Effector memory CD8-positive, alpha-beta T cell (primary cell): Measurements from ENCODE around the gene TKT.
A peak's percentile ranks its signal among the peaks of the same experiment; 100 is the strongest.
"Not testable (repeated sequence)": the region's sequence is repeated elsewhere in the genome, so short reads cannot be mapped to it uniquely, and the experiment has no call there.

Experiments used
- ATAC-seq: fragments of 150-1000 bp; cut with Tn5 transposase; replicated peaks from 2 replicates; pipeline ENCODE4 v1.10.0; 2021; ENCODE audit warnings: mild to moderate bottlenecking, moderate library complexity
- DNase-seq, 3 experiments: peaks; one replicate each; pipeline ENCODE4 v3.0.0; 2021
- H3K27ac Mint-ChIP-seq, 2 donors: one replicate each; pipeline ENCODE4 v1.8.0; 2022; ENCODE audit warnings: mild to moderate bottlenecking in 2 of 2, mixed read lengths in 2 of 2, moderate library complexity in 2 of 2
- H3K27me3 Mint-ChIP-seq, 2 donors: one replicate each; pipeline ENCODE4 v1.8.0; 2022; ENCODE audit warnings: mixed read lengths in 2 of 2
- H3K36me3 Mint-ChIP-seq: one replicate; pipeline ENCODE4 v1.8.0; 2022; ENCODE audit warnings: mild to moderate bottlenecking, moderate library complexity, mixed read lengths; ENCODE audit not compliant: insufficient read depth
- H3K4me1 Mint-ChIP-seq, 2 donors: one replicate each; pipeline ENCODE4 v1.8.0; 2022; ENCODE audit warnings: low read depth in 2 of 2, mixed read lengths in 2 of 2
- H3K4me3 Mint-ChIP-seq, 2 donors: one replicate each; pipeline ENCODE4 v1.8.0; 2022; ENCODE audit warnings: mild to moderate bottlenecking in 2 of 2, mixed read lengths in 2 of 2, moderate library complexity in 2 of 2
- H3K9me3 Mint-ChIP-seq, 2 donors: one replicate each; pipeline ENCODE4 v1.8.0; 2022; ENCODE audit warnings: mixed read lengths in 2 of 2

The TKT gene

GRCh38 chr3:53254509-53255422 lies 1.1 kb downstream of the TKT start:
- H3K9me3 Mint-ChIP-seq: no peaks in the 10 kb centered on the region
- H3K36me3 Mint-ChIP-seq: peaks cover 3% of the 10 kb centered on the region
- ATAC-seq: peak; percentile 53
- peak overlapping the region; percentile 75 to 89 for H3K27ac Mint-ChIP-seq
- peak; percentile 25 to 40 (median 33) for DNase-seq
- no peaks in the 10 kb centered on the region for H3K27me3 Mint-ChIP-seq
- H3K4me3 Mint-ChIP-seq: peak overlapping the region; percentile 89 to 92
- peaks cover 30 to 37% of the 10 kb centered on the region in 2 donors for H3K4me1 Mint-ChIP-seq

GRCh38 chr3:53253707-53254508 lies 1.9 kb downstream of the TKT start:
- Mint-ChIP-seq H3K36me3 (peaks cover 3% of the 10 kb centered on the region), H3K4me3 (peak overlapping the region; percentile 89 to 92), H3K27ac (peak overlapping the region in 1 of 2 donors; percentile 89), H3K27me3 (no peaks in the 10 kb centered on the region), H3K9me3 (no peaks in the 10 kb centered on the region), H3K4me1 (peaks cover 30 to 42% of the 10 kb centered on the region in 2 donors)
- no peak for ATAC-seq
- no peak for DNase-seq

- DNase-seq, H3K27me3 Mint-ChIP-seq: not testable (repeated sequence)
These were observed 2.9 kb downstream of the TKT start for GRCh38 chr3:53252947-53253322.

GRCh38 chr3:53252096-53252946 lies 3.5 kb downstream of the TKT start:
- Mint-ChIP-seq H3K4me1 (peaks cover 37 to 52% of the 10 kb centered on the region in 2 donors), H3K27ac (peak overlapping the region in 1 of 2 donors; percentile 57), H3K9me3 (no peaks in the 10 kb centered on the region), H3K4me3 (peak overlapping the region; percentile 15 to 29), H3K36me3 (peaks cover 3% of the 10 kb centered on the region), H3K27me3 (no peaks in the 10 kb centered on the region)
- ATAC-seq (no peak), DNase-seq (no peak)

More at GRCh38 chr3:53252947-53253322, 2.9 kb downstream of the TKT start:
- peaks cover 32 to 47% of the 10 kb centered on the region in 2 donors for H3K4me1 Mint-ChIP-seq
- peak overlapping the region; percentile 15 to 29 for H3K4me3 Mint-ChIP-seq
- ATAC-seq, H3K27ac Mint-ChIP-seq, H3K9me3 Mint-ChIP-seq, H3K36me3 Mint-ChIP-seq: not testable (repeated sequence)

GRCh38 chr3:53250881-53251605 lies 4.8 kb downstream of the TKT start:
- Mint-ChIP-seq H3K27ac (peak overlapping the region in 1 of 2 donors; percentile 57), H3K4me1 (peaks cover 38 to 55% of the 10 kb centered on the region in 2 donors), H3K27me3 (no peaks in the 10 kb centered on the region), H3K36me3 (peaks cover 8% of the 10 kb centered on the region), H3K9me3 (no peaks in the 10 kb centered on the region), H3K4me3 (no peak overlapping the region)
- DNase-seq (no peak), ATAC-seq (no peak)

- peaks cover 41 to 56% of the 10 kb centered on the region in 2 donors for H3K4me1 Mint-ChIP-seq
- ATAC-seq (no peak), DNase-seq (no peak)
- no peak overlapping the region for H3K4me3 Mint-ChIP-seq
- H3K36me3 Mint-ChIP-seq: peaks cover 8% of the 10 kb centered on the region
- peak overlapping the region in 1 of 2 donors; percentile 23 for H3K27ac Mint-ChIP-seq
- no peaks in the 10 kb centered on the region for H3K9me3 Mint-ChIP-seq
- H3K27me3 Mint-ChIP-seq: no peaks in the 10 kb centered on the region
These were observed 5.4 kb downstream of the TKT start for GRCh38 chr3:53250453-53250852.

- Mint-ChIP-seq H3K4me1 (peaks cover 33 to 45% of the 10 kb centered on the region in 2 donors), H3K9me3 (no peaks in the 10 kb centered on the region)
These were observed 7.7 kb downstream of the TKT start for GRCh38 chr3:53248161-53248560.

GRCh38 chr3:53247619-53248018 lies 8.2 kb downstream of the TKT start:
- DNase-seq (no peak), ATAC-seq (no peak)
- H3K4me1 Mint-ChIP-seq: peaks cover 30 to 42% of the 10 kb centered on the region in 2 donors
- H3K9me3 Mint-ChIP-seq: no peaks in the 10 kb centered on the region
- H3K27ac Mint-ChIP-seq: peak overlapping the region in 1 of 2 donors; percentile 59
- H3K36me3 Mint-ChIP-seq: peaks cover 12% of the 10 kb centered on the region
- no peaks in the 10 kb centered on the region for H3K27me3 Mint-ChIP-seq
- H3K4me3 Mint-ChIP-seq: no peak overlapping the region

More at GRCh38 chr3:53248161-53248560, 7.7 kb downstream of the TKT start:
- Mint-ChIP-seq H3K27ac (peak overlapping the region in 1 of 2 donors; percentile 59), H3K4me3 (no peak overlapping the region), H3K36me3 (peaks cover 12% of the 10 kb centered on the region), H3K27me3 (no peaks in the 10 kb centered on the region)
- no peak for DNase-seq
- ATAC-seq: no peak

- ATAC-seq (no peak), DNase-seq (no peak)
- H3K4me1 Mint-ChIP-seq: peaks cover 17 to 22% of the 10 kb centered on the region in 2 donors
- no peak overlapping the region for H3K4me3 Mint-ChIP-seq
- H3K27me3 Mint-ChIP-seq: no peaks in the 10 kb centered on the region
- H3K9me3 Mint-ChIP-seq: no peaks in the 10 kb centered on the region
- H3K27ac Mint-ChIP-seq: peak overlapping the region; percentile 57 to 82
- H3K36me3 Mint-ChIP-seq: peaks cover 9% of the 10 kb centered on the region
These were observed 11.6 kb downstream of the TKT start for GRCh38 chr3:53244271-53244670.

- Mint-ChIP-seq H3K4me3 (no peak overlapping the region), H3K27me3 (no peaks in the 10 kb centered on the region), H3K9me3 (no peaks in the 10 kb centered on the region), H3K27ac (peak overlapping the region in 1 of 2 donors; percentile 82), H3K4me1 (peaks cover 17 to 22% of the 10 kb centered on the region in 2 donors), H3K36me3 (peaks cover 9% of the 10 kb centered on the region)
- DNase-seq (no peak), ATAC-seq (no peak)
These were observed 12.0 kb downstream of the TKT start for GRCh38 chr3:53243785-53244184.

GRCh38 chr3:53243165-53243564 lies 12.7 kb downstream of the TKT start:
- Mint-ChIP-seq H3K36me3 (peaks cover 12% of the 10 kb centered on the region), H3K9me3 (no peaks in the 10 kb centered on the region), H3K27ac (no peak overlapping the region), H3K4me3 (no peak overlapping the region), H3K27me3 (no peaks in the 10 kb centered on the region), H3K4me1 (peaks cover 18 to 20% of the 10 kb centered on the region in 2 donors)
- DNase-seq: no peak
- ATAC-seq: no peak

- Mint-ChIP-seq H3K9me3 (no peaks in the 10 kb centered on the region), H3K4me1 (peaks cover 13 to 15% of the 10 kb centered on the region in 2 donors), H3K36me3 (peaks cover 13% of the 10 kb centered on the region), H3K27ac (no peak overlapping the region), H3K4me3 (no peak overlapping the region), H3K27me3 (no peaks in the 10 kb centered on the region)
- DNase-seq (no peak), ATAC-seq (no peak)
These were observed 13.2 kb downstream of the TKT start for GRCh38 chr3:53242642-53243041.
